OCI-LY7 (cell line): ENCODE data around the gene ZNF221.

Experiments
- EZH2phosphoT487 ChIP-seq: fragments of 200-600 bp; sonication (generic); IDR thresholded peaks from 2 replicates; pipeline ENCODE4 v1.6.1; 2018; ENCODE audit warnings: low read depth, borderline replicate concordance, mild to moderate bottlenecking, mixed run types, antibody characterized with exemption, low read length, moderate library complexity, mixed read lengths
- TF ChIP-seq, protein P1 (sequence below): fragments of 200-600 bp; sonication (generic); conservative IDR thresholded peaks from 2 replicates; pipeline ENCODE4 v1.5.1; 2014; ENCODE audit warnings: mild to moderate bottlenecking, antibody characterized with exemption, low read length, moderate library complexity, mixed read lengths

DNA sequence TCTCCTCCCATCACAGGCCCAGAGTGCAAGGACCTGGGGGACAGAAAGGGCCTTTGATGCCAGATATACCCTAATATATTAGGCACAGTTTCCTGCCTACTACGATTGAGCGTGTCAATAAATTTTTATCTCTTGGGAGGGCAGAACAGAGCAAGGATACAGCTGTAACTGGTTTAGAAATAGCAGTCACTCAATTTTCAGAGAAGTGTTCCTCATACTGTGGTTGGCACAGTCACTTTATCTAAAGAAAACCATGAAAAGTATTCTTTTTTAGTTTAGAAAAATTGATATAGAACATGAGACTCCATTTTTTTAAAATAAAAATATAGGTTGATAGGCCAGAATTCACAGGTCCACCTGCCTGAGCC lies 32.5 kb downstream of the ZNF221 start:
- TF ChIP-seq, protein P1, sequence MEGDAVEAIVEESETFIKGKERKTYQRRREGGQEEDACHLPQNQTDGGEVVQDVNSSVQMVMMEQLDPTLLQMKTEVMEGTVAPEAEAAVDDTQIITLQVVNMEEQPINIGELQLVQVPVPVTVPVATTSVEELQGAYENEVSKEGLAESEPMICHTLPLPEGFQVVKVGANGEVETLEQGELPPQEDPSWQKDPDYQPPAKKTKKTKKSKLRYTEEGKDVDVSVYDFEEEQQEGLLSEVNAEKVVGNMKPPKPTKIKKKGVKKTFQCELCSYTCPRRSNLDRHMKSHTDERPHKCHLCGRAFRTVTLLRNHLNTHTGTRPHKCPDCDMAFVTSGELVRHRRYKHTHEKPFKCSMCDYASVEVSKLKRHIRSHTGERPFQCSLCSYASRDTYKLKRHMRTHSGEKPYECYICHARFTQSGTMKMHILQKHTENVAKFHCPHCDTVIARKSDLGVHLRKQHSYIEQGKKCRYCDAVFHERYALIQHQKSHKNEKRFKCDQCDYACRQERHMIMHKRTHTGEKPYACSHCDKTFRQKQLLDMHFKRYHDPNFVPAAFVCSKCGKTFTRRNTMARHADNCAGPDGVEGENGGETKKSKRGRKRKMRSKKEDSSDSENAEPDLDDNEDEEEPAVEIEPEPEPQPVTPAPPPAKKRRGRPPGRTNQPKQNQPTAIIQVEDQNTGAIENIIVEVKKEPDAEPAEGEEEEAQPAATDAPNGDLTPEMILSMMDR = no peak
- no peak for TF ChIP-seq EZH2phosphoT487
